Middle frontal gyrus (tissue), 1 donor: ENCODE data around the gene SLC9A5.

Experiments used
- DNase-seq: peaks from one replicate; pipeline ENCODE4 v3.0.0-alpha.2; 2015; ENCODE audit warnings: low spot score; ENCODE audit errors: extremely low spot score

The SLC9A5 gene

DNA sequence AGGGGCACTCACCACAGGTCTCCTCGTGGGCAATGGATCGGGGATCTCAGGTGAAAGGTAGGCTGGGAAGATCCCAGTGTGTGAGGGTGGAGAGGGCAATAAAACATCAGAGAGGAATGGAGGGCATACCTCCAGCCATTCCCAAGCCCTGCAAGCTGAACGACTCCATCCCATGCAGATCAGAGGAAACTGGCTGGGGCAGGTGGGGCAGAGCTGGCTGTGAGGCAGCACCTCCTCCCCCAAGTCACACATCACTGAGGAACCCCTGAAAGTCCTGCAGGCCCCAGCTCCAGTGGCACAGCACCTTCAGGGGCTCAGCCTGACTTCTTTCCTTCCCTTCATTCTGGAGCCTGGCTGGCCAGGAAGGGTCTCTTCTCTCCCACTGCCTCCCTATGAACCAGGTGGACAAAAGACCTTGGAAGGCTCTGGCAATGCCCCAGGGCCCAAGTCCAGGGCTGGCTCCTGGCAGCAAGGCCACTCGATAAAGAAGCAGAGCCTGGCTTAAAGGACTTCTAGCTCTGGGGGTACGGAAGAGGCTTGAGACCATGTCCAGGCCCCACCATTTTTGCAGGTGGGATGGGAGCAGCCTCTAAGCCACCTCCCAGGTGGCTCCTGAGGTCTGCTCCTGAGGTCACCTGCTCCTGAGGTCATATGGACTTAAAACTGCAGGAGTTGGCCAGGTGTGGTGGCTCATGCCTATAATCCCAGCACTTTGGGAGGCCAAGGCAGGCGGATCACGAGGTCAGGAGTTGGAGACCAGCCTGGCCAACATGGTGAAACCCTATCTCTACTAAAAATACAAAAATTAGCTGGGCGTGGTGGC, 35.4 kb upstream of the SLC9A5 start:
- DNase-seq: no peak

DNA sequence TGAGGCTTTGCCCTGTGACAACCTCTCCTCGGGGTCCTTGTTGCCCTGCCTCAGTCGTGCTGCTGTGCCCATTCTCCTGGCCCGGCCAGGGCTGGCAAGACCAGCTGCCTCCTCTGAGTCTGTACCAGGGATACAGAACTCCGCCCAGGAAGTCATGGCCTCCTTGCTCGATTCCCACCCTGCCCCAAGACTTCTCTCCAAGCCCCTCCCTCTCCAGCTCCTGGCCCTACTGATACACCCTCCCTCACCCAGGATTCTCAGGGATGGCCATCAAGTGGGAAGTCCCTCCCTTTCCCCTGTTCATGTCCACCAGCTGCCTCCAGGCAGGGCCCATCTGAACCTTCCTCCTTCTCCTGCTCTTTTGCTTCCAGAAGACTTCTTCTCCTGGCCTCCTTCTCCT, 33.1 kb upstream of the SLC9A5 start:
- DNase-seq: no peak

DNA sequence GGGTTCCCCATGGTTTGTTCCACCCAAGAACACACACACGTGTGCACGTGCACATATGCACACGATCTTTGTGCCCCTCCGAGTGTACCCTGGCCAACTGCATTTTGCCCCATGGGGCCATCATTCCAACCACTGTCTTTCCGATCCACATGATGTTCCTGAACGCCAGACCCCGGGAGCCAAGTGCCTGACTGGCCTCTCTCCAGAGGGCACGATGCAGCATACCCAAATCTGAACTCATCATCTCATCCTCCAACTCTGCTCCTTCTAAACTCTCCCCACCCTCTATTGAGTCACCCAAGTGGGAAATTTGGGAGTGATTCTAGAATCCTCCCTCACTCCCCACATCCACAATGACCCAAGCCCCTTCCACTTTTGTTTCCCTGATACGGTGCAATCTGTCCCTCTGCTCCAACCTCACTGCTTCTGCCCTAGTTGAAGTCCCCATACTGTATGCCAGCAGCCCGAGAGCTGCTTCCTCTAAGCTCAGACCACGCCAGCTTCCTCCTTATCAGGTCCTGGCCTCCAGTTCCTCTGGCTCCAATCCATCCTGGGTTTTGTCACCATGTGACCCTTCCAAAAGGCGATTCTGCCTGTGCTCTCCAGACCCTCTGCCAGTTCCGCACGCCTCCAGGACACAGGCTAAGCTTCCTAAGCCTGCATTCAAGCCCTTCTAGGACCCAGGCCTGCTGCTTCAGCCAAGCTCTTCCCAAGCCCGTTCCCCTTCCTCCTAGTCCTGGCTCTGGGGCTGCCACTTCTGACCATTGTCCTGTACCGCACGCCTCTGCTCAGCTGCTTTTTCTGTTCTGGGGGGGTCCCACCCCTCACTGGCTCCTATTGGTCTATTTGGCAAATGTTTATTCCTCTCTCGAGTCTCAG, 31.9 kb upstream of the SLC9A5 start:
- no peak for DNase-seq

DNA sequence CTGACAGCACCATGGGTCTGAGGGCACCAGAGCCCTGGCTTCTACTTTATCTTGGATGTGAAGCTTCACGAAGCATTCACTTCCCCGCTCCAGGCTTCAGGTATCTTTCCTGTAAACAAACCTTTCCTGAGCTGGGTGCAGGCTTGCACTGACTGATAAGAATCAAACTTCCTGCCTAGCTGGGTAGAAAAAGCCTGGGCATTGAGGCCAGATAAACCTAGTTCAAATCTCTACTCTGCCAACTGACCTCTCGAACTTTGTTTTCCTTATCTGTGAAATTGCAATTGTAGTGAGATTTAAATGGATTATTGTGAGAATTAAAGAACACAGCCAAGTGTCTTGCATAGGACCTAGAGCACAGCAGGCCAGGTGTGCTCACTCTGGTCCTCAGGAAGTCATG, 24.8 kb upstream of the SLC9A5 start:
- DNase-seq: no peak

DNA sequence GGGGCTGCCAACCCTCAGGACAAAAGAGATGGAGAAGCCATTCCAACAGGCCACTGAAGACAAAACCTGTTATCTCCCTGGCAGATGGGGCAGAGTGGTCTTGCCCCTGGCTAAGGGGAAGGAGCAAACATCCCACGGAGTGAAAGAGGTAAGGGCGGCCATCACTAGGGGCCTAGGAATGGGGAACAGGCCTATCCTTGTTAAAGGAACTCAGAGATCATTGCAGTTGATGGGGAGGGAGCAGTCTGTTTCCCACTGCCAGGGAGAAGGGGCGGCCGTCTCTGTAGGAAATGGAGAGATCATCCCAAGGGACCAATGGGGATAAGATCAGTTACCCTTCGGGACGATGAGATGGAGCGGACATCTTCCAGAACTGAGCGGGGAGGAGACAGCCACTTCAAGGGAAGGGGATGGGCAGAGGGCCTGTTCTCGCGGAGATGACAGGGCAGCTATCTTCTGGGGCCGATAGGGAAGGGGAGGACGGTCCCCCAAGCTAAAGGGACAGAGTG, 22.4 kb upstream of the SLC9A5 start:
- DNase-seq: no peak

DNA sequence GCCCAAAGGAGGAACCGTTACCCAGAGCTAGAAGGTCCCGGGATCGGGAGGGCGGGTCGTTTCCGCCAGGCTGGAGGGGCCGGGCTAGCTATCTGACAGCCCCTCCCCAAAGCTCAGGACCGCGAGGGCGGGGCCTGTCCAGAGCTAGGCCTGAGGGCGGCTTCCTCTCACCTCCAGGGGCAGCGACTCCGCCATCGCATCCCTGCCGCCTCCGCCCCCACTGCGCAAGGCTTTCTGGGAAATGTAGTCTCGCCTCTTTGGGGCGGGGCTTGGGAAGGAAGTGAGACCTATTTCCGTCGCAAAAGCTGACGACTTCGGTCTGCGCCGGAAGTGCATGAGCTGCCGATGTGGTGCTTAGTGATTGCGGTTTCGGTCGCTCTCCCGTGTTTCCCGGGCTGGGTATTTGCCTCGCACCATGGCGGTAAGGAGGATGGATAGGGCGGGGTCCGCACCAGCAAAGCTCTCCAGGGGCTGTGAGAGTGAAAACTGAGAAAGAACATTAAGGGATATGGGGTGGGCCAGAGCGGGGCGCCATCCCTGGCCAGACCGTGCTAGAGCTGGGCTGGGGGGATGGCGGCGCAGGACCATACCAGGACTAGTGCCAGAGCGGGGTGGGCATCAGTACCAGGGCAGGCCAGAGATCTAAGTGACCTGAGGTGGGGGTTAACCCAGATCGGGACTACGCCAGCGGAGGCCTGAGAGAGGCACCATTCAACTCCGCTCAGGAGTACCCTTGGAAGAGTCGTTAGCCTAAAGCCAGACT, 21.8 kb upstream of the SLC9A5 start, which contains the start of gene TMEM208:
Gene TMEM208, plus strand, starts transcription at position 327 of the 763 bp plus-strand sequence. Its CDS starts 89 bp downstream, at position 416.
- DNase-seq: peak; percentile 98

DNA sequence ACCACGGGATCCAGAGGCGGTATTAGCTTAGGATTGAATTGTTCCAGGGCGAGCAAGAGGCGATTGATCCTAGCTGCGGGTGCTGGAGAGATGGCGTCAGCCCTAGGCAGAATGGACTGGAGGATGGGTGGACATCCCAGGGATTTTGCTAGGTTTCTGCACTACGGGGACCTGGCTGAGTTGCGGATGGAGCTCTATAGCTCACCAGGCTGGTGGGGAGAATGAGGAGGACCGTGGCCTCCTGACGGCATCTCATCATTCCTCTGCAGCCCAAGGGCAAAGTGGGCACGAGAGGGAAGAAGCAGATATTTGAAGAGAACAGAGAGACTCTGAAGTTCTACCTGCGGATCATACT, 21.2 kb upstream of the SLC9A5 start:
- DNase-seq: no peak

DNA sequence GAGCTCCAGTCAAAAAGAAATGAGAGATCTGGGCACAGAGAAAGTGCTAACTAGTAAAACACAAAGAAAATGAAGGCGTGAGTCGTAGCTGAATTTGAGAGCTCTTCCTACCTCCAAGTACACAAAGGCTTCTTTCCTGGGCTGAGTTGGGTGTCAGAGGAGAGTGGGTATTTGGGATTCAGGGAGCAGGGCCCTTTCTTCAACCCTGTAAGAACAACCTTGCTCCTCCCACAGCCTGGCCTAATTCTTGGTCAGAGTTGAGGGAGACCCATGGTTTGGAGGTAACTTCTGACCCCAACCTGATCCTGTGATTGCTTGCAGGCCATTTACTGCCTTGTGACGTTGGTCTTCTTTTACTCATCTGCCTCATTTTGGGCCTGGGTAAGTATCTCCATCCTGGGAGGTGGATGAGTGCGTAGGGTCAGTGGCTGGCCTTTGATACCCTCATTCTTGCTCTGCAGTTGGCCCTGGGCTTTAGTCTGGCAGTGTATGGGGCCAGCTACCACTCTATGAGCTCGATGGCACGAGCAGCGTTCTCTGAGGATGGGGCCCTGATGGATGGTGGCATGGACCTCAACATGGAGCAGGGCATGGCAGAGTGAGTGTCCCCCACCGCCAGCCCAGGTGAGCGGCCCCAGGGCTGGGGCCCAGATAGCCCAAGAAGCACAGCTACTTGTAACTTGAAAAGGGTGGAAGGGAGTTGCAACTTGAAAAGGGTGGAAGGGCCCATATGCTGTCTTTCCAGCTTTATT, 20.6 kb upstream of the SLC9A5 start:
- no peak for DNase-seq

DNA sequence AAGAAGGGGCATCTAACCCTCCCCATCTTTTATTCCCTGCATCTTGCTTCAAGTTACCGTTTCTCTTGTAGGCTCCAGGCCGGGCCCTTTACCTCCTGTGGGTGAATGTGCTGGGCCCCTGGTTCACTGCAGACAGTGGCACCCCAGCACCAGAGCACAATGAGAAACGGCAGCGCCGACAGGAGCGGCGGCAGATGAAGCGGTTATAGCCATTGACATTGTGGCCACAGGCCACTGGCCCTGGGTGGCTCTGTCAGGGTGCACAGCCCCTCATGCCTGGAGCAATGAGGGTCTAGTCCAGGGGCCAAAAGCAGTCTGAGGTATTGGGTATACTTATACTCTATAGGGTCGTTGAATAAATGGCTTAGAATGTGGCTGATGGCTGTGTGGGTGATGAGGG, 19.9 kb upstream of the SLC9A5 start:
- DNase-seq: no peak

DNA sequence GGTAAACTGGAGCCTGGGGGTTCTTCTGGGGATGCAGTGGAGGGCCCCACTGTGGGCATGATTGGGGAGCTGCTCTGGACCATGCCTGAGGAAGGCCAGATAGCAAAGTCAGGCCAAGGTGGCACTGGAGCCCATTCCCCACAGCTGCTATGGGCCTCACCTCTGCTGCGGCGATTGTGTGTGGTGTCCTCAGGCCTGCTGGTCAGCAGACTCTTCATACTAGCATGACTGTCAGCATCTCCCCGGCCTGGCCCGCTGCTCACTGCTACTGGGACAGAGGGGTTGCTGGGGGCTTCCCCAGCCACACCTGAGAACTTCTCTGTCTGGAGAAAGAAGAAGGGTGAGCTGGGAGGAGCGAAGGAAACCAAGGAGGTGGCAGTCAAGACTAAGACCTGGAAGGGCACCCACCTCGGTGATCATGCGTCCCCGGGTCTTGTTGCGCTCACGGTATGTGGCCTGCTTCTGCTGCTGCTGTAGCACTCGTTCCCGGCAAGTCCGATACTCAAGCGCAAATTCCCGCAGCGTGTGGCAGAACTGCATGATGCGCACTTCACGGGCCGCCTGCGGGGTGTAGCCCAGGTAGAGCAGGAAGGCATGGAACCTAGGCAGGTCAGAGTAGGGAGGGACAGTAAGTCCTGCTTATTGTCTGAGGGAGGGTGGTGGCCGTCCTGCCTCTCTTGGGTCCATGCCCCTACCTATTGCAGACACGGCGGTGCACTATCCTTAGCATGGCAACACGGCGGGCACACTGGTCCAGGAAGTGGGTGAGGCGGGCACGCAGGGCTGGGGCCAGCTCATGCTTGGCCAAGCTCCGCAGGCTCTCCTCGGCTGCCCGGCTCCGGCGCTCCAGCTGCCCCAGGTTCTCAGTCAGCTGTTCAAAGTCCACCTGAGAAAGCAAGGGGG, 18.6 kb upstream of the SLC9A5 start:
- DNase-seq: no peak

DNA sequence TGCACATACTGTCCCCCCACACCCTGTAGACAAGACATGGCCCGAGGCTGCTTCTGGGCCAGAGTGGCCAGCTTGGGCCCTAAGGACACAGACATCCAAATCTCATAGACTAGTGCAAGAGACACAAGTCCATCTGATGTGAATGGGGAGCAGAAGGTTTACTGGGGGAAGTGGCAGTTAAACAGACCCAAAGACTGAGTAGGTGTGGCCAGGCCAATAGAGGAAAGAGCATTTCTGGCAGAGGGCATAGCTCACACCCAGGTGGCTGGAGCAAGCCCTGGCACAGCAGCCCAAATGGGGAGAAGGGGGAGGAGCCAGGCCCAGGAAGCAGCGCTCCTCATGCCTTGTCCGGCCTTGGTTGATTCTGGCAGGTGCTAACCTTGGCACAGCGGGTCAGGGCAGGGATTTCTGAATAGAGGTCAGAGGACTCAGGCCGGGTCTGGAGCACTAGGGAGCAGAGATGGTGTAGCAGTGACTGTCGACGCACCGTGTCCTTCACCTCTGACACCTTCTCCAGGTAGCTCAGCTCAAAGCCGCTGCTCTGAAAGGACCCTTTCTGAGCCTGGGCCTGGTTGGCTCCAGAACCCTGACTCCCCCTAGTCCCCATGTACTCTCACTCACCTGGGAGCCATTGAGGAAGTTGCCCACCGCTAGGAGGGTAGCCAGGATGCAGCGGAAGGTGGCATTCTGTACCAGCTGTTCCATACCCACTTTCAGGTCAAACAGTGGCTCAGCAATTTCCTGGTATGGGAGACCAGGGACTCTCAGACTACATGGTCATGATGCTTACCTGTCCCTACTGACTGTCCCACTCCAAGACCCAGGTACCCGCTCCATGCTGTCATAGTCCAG, 17.7 kb upstream of the SLC9A5 start:
- no peak for DNase-seq

DNA sequence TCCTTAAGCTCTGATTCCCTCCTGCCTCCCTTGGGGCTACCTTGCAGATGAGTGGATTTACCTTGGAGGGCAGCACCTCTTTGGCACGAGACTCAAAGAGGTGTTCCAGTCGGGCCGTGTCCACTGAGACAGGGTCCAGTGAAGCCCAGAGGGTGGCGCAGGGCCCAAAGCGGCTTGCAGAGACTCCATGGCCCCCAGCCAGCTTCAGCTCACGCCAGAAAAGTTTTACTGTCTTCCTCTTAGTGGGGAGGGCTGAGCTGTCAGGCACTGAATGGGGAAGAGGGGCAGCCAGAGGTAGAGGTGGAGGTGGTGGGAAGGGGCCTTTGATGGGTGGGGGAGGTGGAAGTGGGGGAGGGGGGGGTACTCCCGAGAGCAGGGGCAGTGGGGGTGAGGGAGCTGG, 15.2 kb upstream of the SLC9A5 start:
- no peak for DNase-seq

DNA sequence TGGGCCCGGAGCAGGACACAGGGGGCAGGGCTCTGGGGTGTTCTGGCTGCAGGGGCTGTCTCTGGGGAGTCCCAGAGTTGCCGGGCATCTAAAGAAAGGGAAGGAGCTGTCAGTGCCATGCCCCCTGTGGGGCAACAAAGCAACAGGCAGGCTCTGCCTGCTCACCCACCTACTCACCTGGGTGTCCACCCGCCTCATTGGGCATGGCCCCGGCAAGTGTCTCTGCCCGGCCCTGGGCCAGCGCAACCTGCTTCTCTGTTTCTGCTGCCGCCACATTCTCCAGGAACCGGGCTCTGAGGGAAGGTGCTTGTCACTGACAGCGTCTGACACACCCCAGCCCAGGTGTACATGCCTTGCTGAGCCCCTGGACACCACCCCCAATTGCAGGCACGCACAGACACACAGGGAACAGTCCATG, 14.6 kb upstream of the SLC9A5 start:
- DNase-seq: no peak

DNA sequence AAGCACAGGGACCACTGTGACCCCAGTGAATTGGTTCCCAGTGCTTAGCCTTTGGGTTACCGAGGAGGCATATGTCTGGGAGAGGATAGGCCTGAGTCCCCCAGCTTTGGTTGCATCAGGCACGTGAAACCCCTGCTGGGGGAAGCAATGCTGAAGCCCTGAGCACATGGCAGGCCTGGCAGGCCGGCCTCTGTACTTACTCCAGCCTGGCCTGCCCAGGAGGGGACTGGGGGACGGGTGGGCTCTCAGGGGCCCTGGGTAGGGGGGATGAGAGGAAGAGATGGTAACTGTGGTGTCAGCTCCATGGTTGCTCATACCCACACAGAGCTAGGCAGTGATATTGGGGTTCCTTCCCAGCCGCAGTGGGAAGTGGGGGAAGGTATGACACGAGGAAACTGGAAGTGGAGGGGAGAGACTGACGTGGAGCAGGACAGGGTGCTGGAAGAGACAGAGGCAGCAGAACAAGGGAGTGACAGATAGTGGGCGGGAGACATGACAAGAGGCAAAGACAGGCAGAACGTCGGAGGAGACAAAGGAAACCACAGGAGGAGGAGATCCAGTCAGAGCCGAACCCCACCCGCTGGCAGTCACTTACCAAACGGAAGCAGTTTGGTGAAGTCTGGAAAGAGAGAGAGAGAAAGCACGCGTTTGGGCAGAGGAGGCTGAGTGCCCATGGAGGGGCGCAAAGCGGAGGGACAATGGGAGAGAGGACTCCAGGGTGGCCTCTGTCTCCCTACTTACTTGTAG, 12.8 kb upstream of the SLC9A5 start:
- no peak for DNase-seq

DNA sequence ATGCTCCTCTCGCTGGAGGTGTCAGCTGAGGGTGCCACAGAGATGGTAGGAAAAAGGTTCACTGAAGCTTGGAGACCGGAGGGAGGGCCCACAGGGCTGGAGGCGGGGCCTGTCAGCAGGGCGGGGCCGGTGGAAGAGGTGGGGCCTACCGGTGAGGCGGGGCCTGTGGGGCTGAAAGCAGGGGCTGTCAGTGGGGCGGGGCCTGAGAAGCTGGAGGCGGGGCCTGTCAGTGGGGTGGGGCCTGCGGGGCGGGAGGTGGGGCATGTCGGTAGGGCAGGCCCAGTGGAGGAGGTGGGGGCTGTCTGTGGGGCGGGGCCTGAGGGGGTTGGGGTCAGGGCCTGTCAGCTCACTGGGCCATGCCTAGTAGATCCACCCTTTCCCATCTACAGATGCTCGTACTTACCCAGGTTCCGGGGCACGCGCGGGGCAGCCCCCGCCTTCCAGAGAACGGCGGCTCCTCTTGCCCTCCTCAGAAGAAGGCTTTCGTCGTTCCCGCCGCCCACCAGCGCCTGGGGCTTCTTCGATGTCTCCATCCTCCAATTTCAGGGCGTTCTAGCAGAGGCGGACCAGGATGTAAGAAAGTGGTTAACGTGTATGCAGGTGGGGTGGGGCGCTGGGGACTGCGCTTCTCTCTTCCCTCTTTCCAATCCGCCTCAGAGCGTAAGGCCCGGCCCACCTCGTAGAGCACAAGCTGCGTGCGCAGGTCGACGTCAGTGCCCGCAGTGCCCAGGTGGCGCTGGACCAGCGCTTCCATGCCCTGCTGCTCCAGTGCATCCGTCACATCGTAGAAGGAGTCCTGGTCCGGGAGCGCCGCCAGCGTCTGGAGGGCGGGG, 12.0 kb upstream of the SLC9A5 start:
- DNase-seq: no peak

DNA sequence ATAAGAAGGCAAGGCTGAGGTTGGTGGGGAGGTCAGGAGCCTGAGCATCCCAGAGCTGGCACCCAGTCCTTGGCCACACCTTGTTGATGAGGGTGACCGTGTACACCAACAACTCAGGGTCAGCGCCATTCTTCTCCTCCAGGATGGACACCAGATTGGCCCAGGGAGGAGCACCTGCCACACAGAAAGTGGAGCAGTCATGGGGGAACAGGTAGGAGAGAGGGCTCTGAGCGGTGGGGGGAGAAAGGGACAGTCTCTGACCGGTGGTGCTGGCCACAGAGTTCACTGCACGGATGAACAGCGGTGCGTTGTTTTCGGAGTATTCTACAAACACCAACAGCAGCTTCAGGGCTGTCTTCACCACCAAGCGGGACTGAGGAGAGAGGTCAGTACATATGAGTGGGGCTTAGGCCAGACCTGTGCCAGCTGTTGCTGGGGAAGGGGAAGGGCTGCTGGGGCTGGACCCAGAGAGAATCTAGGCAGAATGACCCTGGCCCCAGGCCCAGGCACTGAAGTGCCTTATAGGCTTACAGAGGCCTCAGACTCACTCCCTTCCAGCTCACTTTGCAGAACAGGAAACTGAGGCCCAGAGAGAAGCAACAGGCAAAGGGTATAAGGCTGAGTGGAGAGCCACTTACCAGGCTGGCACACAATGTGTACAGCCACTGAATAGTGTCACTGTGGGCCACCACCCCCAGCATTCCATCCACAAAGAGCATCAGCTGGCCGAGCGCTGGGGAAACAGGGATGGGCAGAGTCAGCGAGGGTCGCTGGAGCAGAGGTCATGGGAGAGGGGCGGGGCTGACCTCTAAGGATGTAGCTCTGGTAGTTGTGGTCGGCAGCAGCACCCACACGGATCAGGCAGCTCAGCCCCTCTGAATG, 11.1 kb upstream of the SLC9A5 start:
- DNase-seq: no peak
